Left forelimb (tissue), 1 donor: ENCODE data around the gene RYK.

ENCODE experiments used
- DNase-seq: peaks from one replicate; pipeline ENCODE4 v3.0.0-alpha.2; 2018; ENCODE audit warnings: low spot score

Gene RYK

DNA sequence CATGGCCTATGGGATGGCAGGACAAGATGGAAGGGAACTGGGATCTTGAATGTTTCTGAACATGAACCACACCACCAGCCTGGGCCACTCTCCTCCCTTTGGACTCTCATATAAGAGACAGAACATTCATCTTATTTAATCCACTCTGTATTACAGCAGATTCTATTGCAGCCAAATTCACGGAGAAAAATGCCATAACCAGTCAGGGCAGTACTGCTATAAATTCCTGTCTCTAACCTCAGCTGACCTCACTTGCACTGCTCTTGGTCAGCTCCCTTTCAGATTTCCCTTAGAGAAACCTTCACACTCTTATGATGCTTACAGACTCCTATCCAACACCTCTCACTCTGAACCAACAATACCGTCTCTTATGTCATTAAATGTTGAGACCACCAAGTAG is 101.4 kb downstream of the RYK start:
- DNase-seq: no peak

DNA sequence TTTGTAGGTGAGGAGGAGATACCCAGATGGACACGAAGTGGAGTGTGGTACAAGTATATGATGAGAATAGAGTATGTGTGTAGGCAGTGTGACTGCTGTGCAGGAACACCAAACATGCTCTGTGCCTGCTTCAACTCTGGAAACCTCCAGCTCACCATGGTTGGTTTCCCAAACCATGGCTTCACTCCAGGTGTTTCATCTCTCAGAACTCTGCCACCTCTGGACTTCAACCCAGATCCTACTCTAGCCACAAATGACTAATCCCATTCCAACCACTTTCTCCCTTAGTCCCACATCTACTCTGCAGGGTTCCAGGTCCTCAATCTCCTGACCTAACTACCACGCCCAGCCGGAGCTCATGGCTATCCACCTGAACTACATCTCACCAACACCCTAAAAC is 102.1 kb downstream of the RYK start:
- no peak for DNase-seq

DNA sequence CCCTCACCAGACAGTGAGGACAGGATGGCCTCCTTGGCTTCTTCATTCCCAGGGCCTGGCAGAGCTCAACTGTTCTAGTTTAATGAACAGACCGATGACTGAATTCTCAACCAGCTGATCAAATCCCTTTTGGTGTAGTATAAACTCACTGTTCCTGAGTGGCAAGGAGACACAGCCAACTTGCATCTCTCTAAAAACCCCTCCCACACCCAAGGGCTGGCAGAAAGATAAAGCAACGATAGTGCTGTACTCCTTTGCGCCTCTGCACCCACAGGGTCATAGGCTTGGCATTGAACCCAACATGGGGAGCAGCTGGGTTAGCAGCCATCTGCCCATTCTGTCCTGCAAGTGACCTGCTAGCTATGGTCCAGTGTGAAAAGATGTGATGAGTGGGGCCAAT is 103.2 kb downstream of the RYK start:
- no peak for DNase-seq

DNA sequence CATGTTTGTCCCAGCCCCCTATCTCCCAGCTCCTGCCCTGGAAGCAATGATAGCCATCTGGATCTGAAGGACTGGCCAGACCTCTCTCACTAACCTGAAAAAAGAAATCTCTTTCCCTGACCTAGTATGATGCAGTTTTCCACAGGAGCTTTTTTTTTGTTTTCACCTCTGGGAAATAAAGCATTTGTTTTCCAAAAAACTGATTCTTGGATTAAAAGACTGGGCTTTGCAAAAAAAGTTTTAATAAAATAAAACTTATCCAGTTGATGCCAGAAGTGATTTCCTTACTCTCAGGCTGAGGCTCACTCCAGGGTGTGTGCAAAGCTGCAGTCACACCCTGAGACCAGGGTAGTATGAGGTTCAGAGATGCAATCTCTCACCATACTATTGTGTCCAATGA is 104.0 kb downstream of the RYK start:
- no peak for DNase-seq

DNA sequence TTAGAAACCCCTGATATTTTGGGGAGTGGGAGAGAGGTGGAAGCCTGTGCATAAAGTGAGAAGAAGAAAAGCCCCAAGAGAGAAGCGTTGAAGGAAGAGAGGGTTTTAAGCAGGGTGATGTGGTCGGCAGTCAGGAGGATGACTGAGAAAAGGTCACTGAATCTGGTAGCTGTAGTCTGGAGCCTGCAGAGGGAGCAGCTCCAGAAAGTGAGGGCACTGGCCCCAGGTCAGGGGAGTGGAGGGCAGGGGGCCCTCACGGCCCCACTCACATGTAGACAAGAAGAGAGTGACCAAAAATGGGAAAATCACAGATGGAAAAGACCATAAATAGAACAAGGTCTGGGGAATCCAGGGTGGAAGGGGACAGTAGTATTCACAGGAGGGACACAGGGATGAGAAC is 105.5 kb downstream of the RYK start:
- no peak for DNase-seq

DNA sequence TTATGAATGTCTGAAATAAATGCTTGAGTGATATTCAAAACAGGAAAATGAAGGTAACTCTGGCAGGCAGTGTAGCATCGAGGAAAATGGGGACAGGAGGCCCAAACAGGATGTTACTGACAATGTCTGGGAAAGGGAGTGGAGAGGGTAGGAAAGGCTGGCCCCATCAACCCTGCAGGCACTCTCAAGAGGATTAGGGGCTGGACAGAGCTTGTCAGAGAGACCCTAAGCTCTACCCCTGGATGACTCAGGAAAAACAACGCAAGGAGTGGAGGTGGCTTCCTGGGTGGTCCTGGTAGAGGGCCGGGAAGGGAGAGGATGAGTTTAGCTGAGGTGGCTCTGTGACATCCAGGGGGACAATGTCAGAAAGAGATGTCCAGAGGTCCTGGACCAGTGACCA is 106.0 kb downstream of the RYK start:
- no peak for DNase-seq

DNA sequence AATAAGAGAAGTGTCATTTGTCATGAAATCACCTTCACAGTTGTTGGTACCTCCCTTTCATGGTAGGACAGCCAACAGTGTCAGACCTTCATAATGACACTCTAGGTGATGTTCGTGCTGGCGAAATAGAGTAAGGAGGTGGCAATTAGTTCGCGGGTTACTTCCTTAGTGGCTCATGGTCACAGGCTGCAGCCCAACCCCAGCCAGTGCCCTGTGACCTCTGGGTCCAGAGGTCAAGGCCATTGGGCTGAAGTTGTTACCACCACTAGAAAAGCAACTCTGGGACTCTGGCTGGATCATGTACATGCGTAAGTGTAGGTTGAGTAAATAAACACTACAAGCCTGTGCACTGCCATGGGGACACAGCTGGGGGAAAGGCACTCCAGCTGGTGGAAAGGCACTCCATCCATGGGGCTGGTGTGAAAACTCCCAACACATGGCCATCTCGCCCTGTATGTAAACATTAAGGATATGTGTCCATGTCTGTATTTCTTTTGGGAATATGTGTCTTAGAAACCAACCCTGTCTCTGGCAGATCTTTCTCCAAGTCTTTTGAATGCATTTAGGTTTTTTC is 106.7 kb downstream of the RYK start:
- no peak for DNase-seq

DNA sequence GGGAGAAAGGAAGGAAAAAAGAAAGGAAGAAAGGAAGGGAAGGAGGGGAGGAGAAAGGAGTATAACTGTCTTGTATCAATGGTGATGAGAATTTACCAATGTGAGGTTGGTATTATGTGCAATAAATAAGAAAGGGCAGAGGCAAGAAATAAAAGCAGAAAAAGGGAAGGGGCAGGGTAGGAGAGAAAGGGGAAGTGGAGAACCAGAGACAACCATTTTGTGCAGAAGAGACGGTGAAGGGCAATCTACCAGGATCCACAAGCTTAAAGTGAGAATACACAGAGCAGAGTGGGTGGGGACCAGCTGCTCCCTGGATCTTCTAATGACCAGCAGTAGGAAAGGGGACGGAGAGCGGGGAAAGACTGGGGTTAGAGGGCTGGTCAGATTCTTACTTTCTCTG is 114.1 kb downstream of the RYK start:
- DNase-seq: no peak

DNA sequence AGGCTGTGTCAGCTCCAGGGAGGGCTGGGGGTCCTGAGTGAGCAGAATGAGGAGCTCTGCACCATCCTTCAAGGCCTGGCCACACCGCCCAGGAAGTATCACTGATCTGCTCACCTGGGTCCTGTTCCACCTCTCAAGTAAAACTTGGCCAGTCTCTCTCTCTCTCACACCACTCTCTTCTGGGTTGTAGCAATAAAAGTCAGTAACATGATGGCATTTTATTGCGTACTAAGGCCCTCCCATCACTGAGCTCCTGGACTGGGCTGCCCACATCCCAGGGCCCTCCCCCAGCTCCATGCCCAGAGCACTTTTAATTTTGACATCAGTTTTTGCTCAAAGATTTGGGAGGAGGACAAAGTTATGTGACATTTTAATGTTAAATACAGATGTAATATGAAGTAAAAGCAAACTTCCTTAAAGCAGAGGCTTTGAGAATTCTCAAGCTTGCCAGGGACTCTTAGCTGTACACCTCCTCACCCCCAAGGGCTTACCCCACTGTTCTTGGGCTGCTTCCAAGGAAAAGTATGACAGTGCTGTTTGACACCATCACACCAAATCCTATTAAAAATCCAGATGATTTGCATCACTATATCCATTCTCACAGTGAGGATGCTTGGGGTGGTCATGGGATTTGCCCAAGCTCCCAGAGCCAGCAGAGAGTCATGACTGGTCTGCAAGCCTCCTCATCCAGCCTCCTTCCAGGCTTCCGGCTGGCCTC is 115.8 kb downstream of the RYK start:
- no peak for DNase-seq

DNA sequence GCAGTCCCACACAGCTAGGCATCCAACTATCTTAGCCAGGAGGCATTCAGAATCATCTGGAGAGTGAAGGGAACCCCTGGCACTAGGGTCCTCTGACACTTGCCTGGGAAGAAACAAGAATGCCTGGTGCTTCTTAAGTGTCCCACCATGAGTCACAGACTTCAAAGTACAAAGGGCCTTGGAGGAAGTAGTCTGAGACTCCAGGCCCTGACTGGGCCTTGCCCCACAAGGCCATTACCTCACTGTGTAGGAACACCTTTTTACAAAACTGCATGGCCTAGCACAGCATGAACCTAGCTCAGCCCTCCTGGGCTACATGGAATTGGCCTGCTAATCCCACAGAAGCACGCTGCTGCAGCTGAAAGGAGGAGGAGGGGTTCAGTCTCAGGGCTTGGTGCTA is 116.4 kb downstream of the RYK start:
- DNase-seq: no peak

DNA sequence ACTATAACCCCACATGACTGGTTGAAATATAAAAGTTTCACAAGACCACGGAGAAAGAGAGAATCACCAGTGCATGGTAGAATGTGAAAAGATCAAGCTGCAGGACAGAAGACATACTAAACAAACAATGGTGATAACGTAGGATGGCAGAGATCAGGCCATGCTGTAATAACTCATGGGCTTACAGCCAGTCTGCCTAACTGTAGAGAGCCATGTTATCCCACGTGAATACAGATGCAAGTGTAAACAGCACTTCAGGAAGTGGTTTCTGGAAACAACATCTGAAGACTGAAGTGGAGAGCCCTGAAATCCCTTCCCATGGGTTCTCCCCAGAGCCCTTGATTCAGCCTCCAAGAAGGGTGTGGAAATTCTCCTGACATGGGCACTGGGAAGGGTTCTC is 117.7 kb downstream of the RYK start:
- DNase-seq: no peak

DNA sequence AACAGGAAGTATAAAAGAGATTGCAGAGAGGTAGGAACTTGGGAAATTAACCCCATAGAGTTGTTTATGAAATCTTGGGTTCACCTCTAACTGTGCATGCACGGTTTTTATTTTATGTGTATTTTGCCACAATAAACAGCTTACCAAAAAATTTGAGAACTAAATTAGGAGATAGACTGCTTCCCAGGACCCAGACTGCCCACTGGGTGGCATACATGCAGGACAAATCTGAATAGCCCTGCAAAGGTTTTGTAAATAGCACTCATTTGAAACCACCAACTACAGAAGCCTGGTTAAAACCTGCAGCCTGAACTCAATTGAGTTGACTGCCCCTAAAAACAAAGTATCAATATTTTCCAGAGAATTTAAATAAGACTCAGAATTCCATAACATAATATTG is 124.5 kb downstream of the RYK start:
- DNase-seq: no peak

DNA sequence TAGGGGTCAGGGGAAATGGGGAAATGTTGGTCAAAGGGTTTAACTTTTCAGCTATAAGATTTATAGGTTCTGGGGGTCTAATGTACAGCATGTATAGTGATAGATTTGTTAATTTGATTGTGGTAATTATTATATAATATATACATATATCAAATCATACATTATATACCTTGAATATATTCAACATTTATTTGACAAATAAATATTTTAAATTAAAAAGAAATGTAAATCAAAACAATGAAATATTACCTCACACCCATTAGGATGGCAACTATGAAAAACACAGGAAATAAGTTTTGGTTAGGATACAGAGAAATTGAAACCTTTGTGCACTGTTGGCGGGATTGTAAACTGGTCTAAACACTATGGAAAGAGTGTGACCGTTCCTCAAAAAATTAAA is 135.9 kb downstream of the RYK start:
- DNase-seq: no peak

DNA sequence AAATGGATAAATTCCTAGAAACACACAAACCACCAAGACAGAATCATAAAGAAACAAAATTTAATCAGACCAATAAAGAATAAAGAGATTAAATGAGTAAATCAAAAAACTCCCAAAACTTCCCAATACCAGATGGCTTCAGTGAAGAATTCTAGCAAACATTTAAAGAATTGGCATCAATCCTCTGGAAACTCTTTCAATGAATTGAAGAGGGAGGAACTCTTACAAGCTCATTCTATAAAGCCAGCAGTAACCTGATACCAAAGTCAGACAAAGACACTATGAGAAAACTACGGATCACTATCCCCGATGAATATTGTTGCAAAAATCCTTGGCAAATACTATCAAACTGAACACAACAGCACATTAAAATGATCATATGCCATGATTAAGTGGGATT is 139.0 kb downstream of the RYK start:
- no peak for DNase-seq

DNA sequence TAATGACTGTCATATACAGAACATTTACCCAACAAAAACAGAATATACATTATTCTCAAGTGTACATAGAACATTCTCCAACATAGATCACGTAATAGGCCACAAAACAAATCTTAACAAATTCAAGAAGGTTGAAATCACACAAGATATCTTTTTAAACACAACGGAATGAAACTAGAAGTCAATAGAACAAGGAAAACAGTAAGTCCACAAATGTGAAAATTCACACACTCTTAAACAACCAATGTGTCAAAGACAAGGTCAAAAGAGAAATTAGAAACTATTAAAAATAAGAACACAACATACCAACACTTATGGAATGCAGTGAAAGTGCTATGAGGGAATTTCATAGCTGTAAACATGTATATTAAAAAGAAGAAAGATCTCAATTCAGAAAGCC is 139.7 kb downstream of the RYK start:
- DNase-seq: no peak
